ENCODE data around the gene KIFC3.

Gene KIFC3

GRCh38 chr16:57826706-57827625, 24.7 kb upstream of the KIFC3 start:
- no peaks in the 10 kb centered on the region for H3K27me3 ChIP-seq (replicated peaks; ENCODE audit: insufficient read depth, low read length)
- H4K20me1 ChIP-seq (ENCODE audit: insufficient read depth, low read length): no peaks in the 10 kb centered on the region
- no peaks in the 10 kb centered on the region for H3K36me3 ChIP-seq (replicated peaks; ENCODE audit: insufficient read depth, low read length)
- no peaks in the 10 kb centered on the region for H3K9me3 ChIP-seq (replicated peaks; ENCODE audit: insufficient read depth, low read length)
- TF ChIP-seq EZH2 (optimal IDR thresholded peaks at IDR 0.05; ENCODE audit: low read depth, low read length) (no peak), EZH2phosphoT487 (IDR thresholded peaks at IDR 0.05; ENCODE audit: low read length) (no peak), CTCF (IDR thresholded peaks at IDR 0.05; ENCODE audit: low read length) (no peak)
- H3K79me2 ChIP-seq (ENCODE audit: low read length): no peaks in the 10 kb centered on the region
- no peak overlapping the region for H3K4me3 ChIP-seq (ENCODE audit: low read length)
- no peak overlapping the region for H2AFZ ChIP-seq (ENCODE audit: low read length)
- H3F3A ChIP-seq (ENCODE audit: insufficient read depth, low read length): no peaks in the 10 kb centered on the region
- H3K4me1 ChIP-seq (ENCODE audit: low read length): no peaks in the 10 kb centered on the region
- H3K27ac ChIP-seq (ENCODE audit: low read length): no peak overlapping the region
- no peaks in the 10 kb centered on the region for H3K9me2 ChIP-seq (replicated peaks; ENCODE audit: insufficient read depth, low read length)
- no peak for DNase-seq
- no peak overlapping the region for H3K4me2 ChIP-seq (ENCODE audit: low read depth, low read length)
- H3K9ac ChIP-seq (ENCODE audit: low read length): no peak overlapping the region

DNA sequence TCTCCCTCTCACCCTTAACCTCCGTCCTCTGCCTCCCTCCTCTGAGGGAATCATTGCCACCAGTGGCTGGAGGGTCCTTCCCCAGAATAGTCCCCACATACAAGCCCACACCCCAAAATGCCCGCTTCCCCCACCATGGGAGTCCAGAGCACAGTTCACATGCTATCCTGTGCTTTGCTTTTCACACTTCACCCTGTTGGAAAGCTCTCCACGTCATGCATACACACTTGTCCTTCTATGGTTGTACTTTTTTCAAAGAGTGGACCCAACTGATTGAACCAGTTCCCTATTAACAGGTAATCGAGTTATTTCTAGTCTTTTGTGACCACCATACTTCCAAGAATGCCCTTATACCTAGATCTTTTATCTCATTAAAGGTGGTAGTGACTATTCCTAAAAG, 23.8 kb upstream of the KIFC3 start:
- H3K4me1 ChIP-seq (ENCODE audit: low read length): no peaks in the 10 kb centered on the region
- no peak overlapping the region for H3K4me3 ChIP-seq (ENCODE audit: low read length)
- no peaks in the 10 kb centered on the region for H4K20me1 ChIP-seq (ENCODE audit: insufficient read depth, low read length)
- no peak overlapping the region for H3K4me2 ChIP-seq (ENCODE audit: low read depth, low read length)
- H3K9me3 ChIP-seq (replicated peaks; ENCODE audit: insufficient read depth, low read length): no peaks in the 10 kb centered on the region
- no peaks in the 10 kb centered on the region for H3K79me2 ChIP-seq (ENCODE audit: low read length)
- no peaks in the 10 kb centered on the region for H3K27me3 ChIP-seq (replicated peaks; ENCODE audit: insufficient read depth, low read length)
- no peak overlapping the region for H3K9ac ChIP-seq (ENCODE audit: low read length)
- H3K9me2 ChIP-seq (replicated peaks; ENCODE audit: insufficient read depth, low read length): no peaks in the 10 kb centered on the region
- no peak for TF ChIP-seq CTCF (IDR thresholded peaks at IDR 0.05; ENCODE audit: low read length)
- no peak for TF ChIP-seq EZH2 (optimal IDR thresholded peaks at IDR 0.05; ENCODE audit: low read depth, low read length)
- no peak for TF ChIP-seq EZH2phosphoT487 (IDR thresholded peaks at IDR 0.05; ENCODE audit: low read length)
- no peak overlapping the region for H2AFZ ChIP-seq (ENCODE audit: low read length)
- H3F3A ChIP-seq (ENCODE audit: insufficient read depth, low read length): no peaks in the 10 kb centered on the region
- no peak overlapping the region for H3K27ac ChIP-seq (ENCODE audit: low read length)
- DNase-seq: no peak
- H3K36me3 ChIP-seq (replicated peaks; ENCODE audit: insufficient read depth, low read length): no peaks in the 10 kb centered on the region

DNA sequence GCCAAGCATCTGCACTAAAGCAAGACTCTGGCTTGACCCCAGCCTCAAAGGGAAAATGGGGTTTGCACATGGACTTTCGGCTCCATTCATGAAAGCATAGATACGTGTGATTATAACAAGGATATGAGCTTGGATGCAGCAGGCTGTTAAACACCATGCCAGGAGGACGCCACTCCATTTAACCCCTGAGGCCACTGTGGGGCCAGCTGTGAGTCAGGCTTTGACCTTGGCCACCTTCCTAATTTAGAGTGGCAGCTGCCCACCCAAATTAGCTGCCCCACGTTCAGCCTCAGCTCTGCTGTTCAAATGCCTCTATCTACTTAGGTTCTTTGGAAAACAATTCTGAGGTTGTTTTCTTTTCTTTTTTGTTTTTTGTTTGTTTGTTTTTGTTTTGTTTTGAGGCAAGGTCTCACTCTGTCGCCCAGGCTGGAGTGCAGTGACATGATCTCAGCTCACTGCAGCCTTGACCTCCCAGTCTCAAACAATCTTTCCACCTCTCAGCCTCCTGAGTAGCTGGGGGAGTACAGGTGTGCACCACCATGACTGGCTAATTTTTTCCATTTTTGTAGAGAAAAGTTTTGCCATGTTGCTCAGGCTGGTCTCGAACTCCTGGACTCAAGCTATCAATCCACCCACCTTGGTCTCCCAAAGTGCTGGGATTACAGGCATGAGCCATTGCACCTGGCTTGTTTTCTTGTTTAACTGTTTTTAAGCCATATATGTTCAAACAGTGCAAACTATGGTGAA, 23.2 kb upstream of the KIFC3 start:
- H3K27ac ChIP-seq (ENCODE audit: low read length): no peak overlapping the region
- TF ChIP-seq EZH2phosphoT487 (IDR thresholded peaks at IDR 0.05; ENCODE audit: low read length) (no peak), CTCF (IDR thresholded peaks at IDR 0.05; ENCODE audit: low read length) (no peak), EZH2 (optimal IDR thresholded peaks at IDR 0.05; ENCODE audit: low read depth, low read length) (no peak)
- H3K27me3 ChIP-seq (replicated peaks; ENCODE audit: insufficient read depth, low read length): no peaks in the 10 kb centered on the region
- no peak overlapping the region for H2AFZ ChIP-seq (ENCODE audit: low read length)
- no peaks in the 10 kb centered on the region for H3K36me3 ChIP-seq (replicated peaks; ENCODE audit: insufficient read depth, low read length)
- no peaks in the 10 kb centered on the region for H3K9me2 ChIP-seq (replicated peaks; ENCODE audit: insufficient read depth, low read length)
- H3K4me2 ChIP-seq (ENCODE audit: low read depth, low read length): no peak overlapping the region
- no peak for DNase-seq
- H3K4me3 ChIP-seq (ENCODE audit: low read length): no peak overlapping the region
- H3K79me2 ChIP-seq (ENCODE audit: low read length): no peaks in the 10 kb centered on the region
- no peaks in the 10 kb centered on the region for H3K9me3 ChIP-seq (replicated peaks; ENCODE audit: insufficient read depth, low read length)
- H4K20me1 ChIP-seq (ENCODE audit: insufficient read depth, low read length): no peaks in the 10 kb centered on the region
- no peaks in the 10 kb centered on the region for H3F3A ChIP-seq (ENCODE audit: insufficient read depth, low read length)
- H3K9ac ChIP-seq (ENCODE audit: low read length): no peak overlapping the region
- no peaks in the 10 kb centered on the region for H3K4me1 ChIP-seq (ENCODE audit: low read length)
